ENCODE data around the gene CRX. TPM values are rescaled to one million over a fixed set of nuclear protein-coding genes. Genes with fewer than 3 reads are reported as not detected.

CRX gene
- polyA plus RNA-seq, 1 of the 3 experiments (the other 2 are of a cell fraction), result not detected

DNA sequence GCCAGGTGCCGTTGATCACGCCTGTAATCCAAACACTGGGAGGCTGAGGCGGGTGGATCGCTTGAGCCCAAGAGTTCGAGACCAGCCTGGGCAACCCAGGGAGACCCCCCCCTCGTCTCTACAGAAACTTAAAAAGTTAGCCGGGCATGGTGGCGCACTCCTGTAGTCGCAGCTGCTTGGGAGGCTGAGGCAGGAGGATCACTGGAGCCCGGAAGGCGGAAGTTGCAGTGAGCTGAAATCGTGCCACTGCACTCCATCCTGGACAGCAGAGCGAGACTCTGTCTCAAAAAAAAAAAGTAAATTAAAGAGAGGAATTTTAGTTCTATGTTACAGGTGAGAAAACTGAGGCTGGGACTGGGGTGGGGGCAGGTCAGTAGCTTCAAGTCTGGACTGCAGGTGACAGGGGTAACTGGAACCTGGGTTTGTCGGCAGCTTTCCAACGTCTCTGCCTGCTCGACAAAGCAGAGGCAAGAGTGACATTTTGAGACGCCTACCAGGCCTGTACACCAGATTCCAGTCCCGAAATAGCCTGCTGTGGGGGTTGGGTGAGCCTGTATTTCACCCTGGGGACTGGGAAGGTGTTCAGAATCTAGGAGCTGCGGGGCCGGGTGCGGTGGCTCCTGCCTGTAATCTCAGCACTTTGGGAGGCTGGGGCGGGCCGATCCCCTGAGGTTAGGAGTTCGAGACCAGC lies 42.1 kb upstream of the CRX start:
- Histone ChIP-seq H3K36me3 (replicated peaks in 1 of 2; ENCODE audit: control insufficient read depth in 1 of 2, insufficient read depth in 2 of 2, low read length in 1 of 2) (peaks cover 12 to 13% of the 10 kb centered on the region in 2 experiments), H3K27me3 (ENCODE audit: insufficient read depth) (no peaks in the 10 kb centered on the region), H3K4me2 (peak overlapping the region; percentile 88), H3K9me3 (no peaks in the 10 kb centered on the region), H3K4me1 (ENCODE audit: control insufficient read depth in 1 of 2, insufficient read depth in 2 of 2, low read depth in 1 of 2, low read length in 1 of 2) (peaks cover 8 to 13% of the 10 kb centered on the region in 2 experiments; a peak in 2 of 4 replicates), H3K9me2 (no peaks in the 10 kb centered on the region), H3K27ac (ENCODE audit: low read depth in 2 of 2, low read length in 1 of 2) (no peak overlapping the region), H3K9ac (peak overlapping the region; percentile 91; the same call in 1 of the 2 replicates), H4K20me1 (ENCODE audit: insufficient read depth) (peaks cover 4% of the 10 kb centered on the region; the same call in 1 of the 2 replicates), H3K4me3 (ENCODE audit: low read depth in 2 of 2, low read length in 1 of 2) (peak overlapping the region; percentile 68 to 87), H3K79me2 (ENCODE audit: insufficient read depth) (peaks cover 30% of the 10 kb centered on the region), H2AFZ (ENCODE audit: low read depth) (no peak overlapping the region), H3F3A (replicated peaks; ENCODE audit: insufficient read depth) (no peaks in the 10 kb centered on the region)
- no peak for TF ChIP-seq ZBTB33 (IDR thresholded peaks at IDR 0.05; ENCODE audit: borderline replicate concordance, low read depth)
- no peak for TF ChIP-seq REST (IDR thresholded peaks at IDR 0.05; ENCODE audit: low read depth, low read length)
- TF ChIP-seq MXI1 (IDR thresholded peaks at IDR 0.05; ENCODE audit: low read depth, low read length), result no peak
- no peak for TF ChIP-seq GATA2 (CRISPR knock-in tag; IDR thresholded peaks at IDR 0.05)
- TF ChIP-seq MEF2A (IDR thresholded peaks at IDR 0.05; ENCODE audit: borderline replicate concordance, low read depth), result no peak
- TF ChIP-seq IRF3 (IDR thresholded peaks at IDR 0.05; ENCODE audit: low read depth, low read length), result no peak
- no peak for TF ChIP-seq RAD21 (IDR thresholded peaks at IDR 0.05; ENCODE audit: low read length)
- no peak for TF ChIP-seq POLR2AphosphoS5 (IDR thresholded peaks at IDR 0.05; ENCODE audit: low read depth, low read length)
- TF ChIP-seq NRF1 (IDR thresholded peaks at IDR 0.05; ENCODE audit: low read depth, low read length), result no peak
- no peak for TF ChIP-seq EP300 (IDR thresholded peaks at IDR 0.05; ENCODE audit: borderline replicate concordance in 1 of 2, low read depth in 1 of 2, low read length in 1 of 2)
- no peak for TF ChIP-seq RXRA (IDR thresholded peaks at IDR 0.05; ENCODE audit: borderline replicate concordance, low read depth)
- no peak for TF ChIP-seq ELF1 (IDR thresholded peaks at IDR 0.05)
- TF ChIP-seq CTCF (IDR thresholded peaks at IDR 0.05), result no peak
- TF ChIP-seq SMC3 (IDR thresholded peaks at IDR 0.05; ENCODE audit: low read depth, low read length), result no peak
- WGBS (ENCODE audit: low lambda C conversion rate), result 87% methylated on average over 24 of the region's 24 CpGs
- no peak for DNase-seq
- ChIA-PET POLR2A (no interaction called here), CTCF (interaction anchor here (1.1 kb wide), 1 partner anchor 11 kb away, joined by 3 read pairs; no protein-coding TSS in a partner anchor)

All from SK-N-SH (cell line).